MCF 10A (cell line): ENCODE data around the gene ATL3. TPM values are rescaled to one million over a fixed set of nuclear protein-coding genes. Genes with fewer than 3 reads are reported as not detected.

Experiments used
- BruUV-seq: library from RNA; stranded (reverse); fragments of 400-500 nt; replicated peaks from 2 replicates; lab custom pipeline; 2021; lab: Mats Ljungman, UMichigan
- CTCF ChIA-PET: fragments of 300-600 bp; sonication (Branson Sonifier 250); formaldehyde crosslinking; extraction: SDS; loops from one replicate; lab custom pipeline; 2021; ENCODE audit warnings: antibody characterized with exemption, inconsistent platforms; lab: Yijun Ruan, JAX
- POLR2A ChIA-PET: fragments of 300-600, 350-650 bp; sonication (Branson Sonifier 250); formaldehyde crosslinking; extraction: SDS; loops from one replicate; lab custom pipeline; 2020; ENCODE audit warnings: antibody characterized with exemption, inconsistent platforms; lab: Yijun Ruan, JAX
- DNase-seq: peaks from one replicate; pipeline ENCODE4 v3.0.0-alpha.2; 2018; ENCODE audit not compliant: unreplicated experiment
- H3K27ac Mint-ChIP-seq: one replicate; pipeline ENCODE4 v1.8.0; 2022; ENCODE audit warnings: mild to moderate bottlenecking, low read depth, mixed read lengths; ENCODE audit not compliant: unreplicated experiment
- H3K27me3 Mint-ChIP-seq: one replicate; pipeline ENCODE4 v1.8.0; 2022; ENCODE audit warnings: mixed read lengths; ENCODE audit not compliant: insufficient read depth, unreplicated experiment
- H3K36me3 Mint-ChIP-seq: one replicate; pipeline ENCODE4 v1.8.0; 2022; ENCODE audit warnings: mild to moderate bottlenecking, moderate library complexity, mixed read lengths; ENCODE audit not compliant: insufficient read depth, unreplicated experiment
- H3K4me1 Mint-ChIP-seq: one replicate; pipeline ENCODE4 v1.8.0; 2022; ENCODE audit warnings: mixed read lengths; ENCODE audit not compliant: insufficient read depth, unreplicated experiment
- H3K4me3 Mint-ChIP-seq: one replicate; pipeline ENCODE4 v1.8.0; 2022; ENCODE audit warnings: mild to moderate bottlenecking, moderate library complexity, mixed read lengths; ENCODE audit not compliant: unreplicated experiment
- H3K9me3 Mint-ChIP-seq: one replicate; pipeline ENCODE4 v1.8.0; 2022; ENCODE audit warnings: mixed read lengths; ENCODE audit not compliant: unreplicated experiment
- CTCF ChIP-seq: fragments of 200-600 bp; IDR thresholded peaks from one replicate; pipeline ENCODE4 v1.8.0; 2022; ENCODE audit warnings: antibody characterized with exemption, mild to moderate bottlenecking; ENCODE audit not compliant: unreplicated experiment
- intact Hi-C: fragments of 100-400 bp; cut with micrococcal nuclease; formaldehyde crosslinking; loops from 2 replicates; pipeline ENCODE4 v1.14.1; 2022
- total RNA-seq: library from RNA; stranded (reverse); gene quantifications from 2 replicates; pipeline ENCODE4 v1.2.3, GENCODE V29; 2022

The ATL3 gene
- total RNA-seq, 1 experiment from 2014 or later = 74.0 TPM

GRCh38 chr11:63681321-63682065, 10.3 kb upstream of the ATL3 start, which contains the start of gene RTN3:
Gene RTN3, plus strand, starts transcription at chr11:63681500. Its CDS starts 137 bp downstream, at chr11:63681637.
- Mint-ChIP-seq H3K9me3 (no peaks in the 10 kb centered on the region), H3K4me1 (peaks cover 21% of the 10 kb centered on the region)
- intact Hi-C loops = loop anchor here (1.0 kb wide), 1 partner anchor 10 kb away; the partner anchor contains the start of gene ATL3

GRCh38 chr11:63680834-63681320, 9.7 kb upstream of the ATL3 start:
- Mint-ChIP-seq H3K9me3 (no peaks in the 10 kb centered on the region), H3K27me3 (no peaks in the 10 kb centered on the region), H3K36me3 (no peaks in the 10 kb centered on the region), H3K27ac (peak overlapping the region; percentile 52), H3K4me1 (peaks cover 20% of the 10 kb centered on the region), H3K4me3 (peak overlapping the region; percentile 92)
- TF ChIP-seq CTCF = no peak
- DNase-seq = no peak
- intact Hi-C loops = loop anchor here (1.0 kb wide), 1 partner anchor 10 kb away; the partner anchor contains the start of gene ATL3
- CTCF ChIA-PET = interaction anchor here (0.5 to 2.7 kb wide), 8 partner anchors 8 to 1121 kb away, joined by 3 to 20 read pairs (median 3); partner anchors contain the start of gene ATL3
- BruUV-seq = no TSS peak
- POLR2A ChIA-PET = interaction anchor here (0.6 to 6.0 kb wide), 22 partner anchors 8 to 840 kb away, joined by 3 to 270 read pairs (median 8); partner anchors contain the start of genes ATL3 and SLC3A2

More at GRCh38 chr11:63681321-63682065, 10.3 kb upstream of the ATL3 start, which contains the start of gene RTN3:
- Mint-ChIP-seq H3K27ac (peak within 1 kb of the TSS; percentile 52), H3K36me3 (no peaks in the 10 kb centered on the region), H3K4me3 (peak within 1 kb of the TSS; percentile 92), H3K27me3 (no peaks in the 10 kb centered on the region)
- BruUV-seq = TSS peak; percentile 46
- TF ChIP-seq CTCF = no peak
- DNase-seq = peak; percentile 97
- ChIA-PET POLR2A (interaction anchor here (0.6 to 6.0 kb wide), 36 partner anchors 9 to 1090 kb away, joined by 3 to 270 read pairs (median 4); partner anchors contain the start of genes ATL3, SLC3A2, TUT1 and ZBTB3), CTCF (interaction anchor here (0.5 to 2.7 kb wide), 12 partner anchors 8 to 1121 kb away, joined by 3 to 20 read pairs (median 4); partner anchors contain the start of gene ATL3)

GRCh38 chr11:63673579-63673978, 2.4 kb upstream of the ATL3 start:
- H3K27me3 Mint-ChIP-seq = no peaks in the 10 kb centered on the region
- H3K4me1 Mint-ChIP-seq = peaks cover 13% of the 10 kb centered on the region
- no TSS peak for BruUV-seq
- H3K36me3 Mint-ChIP-seq = peaks cover 11% of the 10 kb centered on the region
- ChIA-PET POLR2A (interaction anchor here (0.6 to 12.9 kb wide), 4 partner anchors 9 to 140 kb away, joined by 3 to 270 read pairs (median 4); partner anchors contain the start of gene RTN3), CTCF (interaction anchor here (0.9 to 1.7 kb wide), 3 partner anchors 7 to 65 kb away, joined by 3 to 6 read pairs (median 4); partner anchors contain the start of gene RTN3)
- H3K4me3 Mint-ChIP-seq = no peak overlapping the region
- TF ChIP-seq CTCF = no peak
- intact Hi-C loops = no loop called here
- DNase-seq = no peak
- H3K9me3 Mint-ChIP-seq = no peaks in the 10 kb centered on the region
- H3K27ac Mint-ChIP-seq = no peak overlapping the region
